ENCODE data around the gene LRP8. TPM values are rescaled to one million over a fixed set of nuclear protein-coding genes. Genes with fewer than 3 reads are reported as not detected.

LRP8 gene
- total RNA-seq, 1 donor from 2014 or later, result 19.9 TPM

GRCh38 chr1:53218201-53218600, 109.7 kb downstream of the LRP8 start:
- Mint-ChIP-seq H3K4me1 (peaks cover 21% of the 10 kb centered on the region), H3K27me3 (ENCODE audit: low read depth) (no peaks in the 10 kb centered on the region), H3K36me3 (peaks cover 13% of the 10 kb centered on the region), H3K27ac (no peak overlapping the region), H3K9me3 (no peaks in the 10 kb centered on the region), H3K4me3 (no peak overlapping the region)
- DNase-seq (ENCODE audit: low spot score in 2 of 2, unreplicated experiment in 2 of 2), result no peak
- TF ChIP-seq CTCF (IDR thresholded peaks at IDR 0.05; ENCODE audit: unreplicated experiment), result no peak

- Mint-ChIP-seq H3K27me3 (ENCODE audit: low read depth) (no peaks in the 10 kb centered on the region), H3K4me1 (peaks cover 9% of the 10 kb centered on the region), H3K9me3 (no peaks in the 10 kb centered on the region), H3K4me3 (no peak overlapping the region), H3K36me3 (peaks cover 28% of the 10 kb centered on the region), H3K27ac (no peak overlapping the region)
- DNase-seq (ENCODE audit: low spot score in 2 of 2, unreplicated experiment in 2 of 2), result no peak
- no peak for TF ChIP-seq CTCF (IDR thresholded peaks at IDR 0.05; ENCODE audit: unreplicated experiment)
Measured at GRCh38 chr1:53214376-53214940, 113.4 kb downstream of the LRP8 start.

GRCh38 chr1:53210954-53211353, 116.9 kb downstream of the LRP8 start:
- Mint-ChIP-seq H3K4me1 (no peaks in the 10 kb centered on the region), H3K36me3 (peaks cover 52% of the 10 kb centered on the region), H3K27ac (no peak overlapping the region), H3K27me3 (ENCODE audit: low read depth) (no peaks in the 10 kb centered on the region), H3K4me3 (no peak overlapping the region), H3K9me3 (peaks cover 8% of the 10 kb centered on the region)
- TF ChIP-seq CTCF (IDR thresholded peaks at IDR 0.05; ENCODE audit: unreplicated experiment), result no peak
- DNase-seq (ENCODE audit: low spot score in 2 of 2, unreplicated experiment in 2 of 2), result no peak

GRCh38 chr1:53210352-53210751, 117.5 kb downstream of the LRP8 start:
- Mint-ChIP-seq H3K4me1 (no peaks in the 10 kb centered on the region), H3K9me3 (peaks cover 9% of the 10 kb centered on the region), H3K27me3 (ENCODE audit: low read depth) (no peaks in the 10 kb centered on the region), H3K4me3 (no peak overlapping the region), H3K27ac (no peak overlapping the region), H3K36me3 (peaks cover 55% of the 10 kb centered on the region)
- no peak for DNase-seq (ENCODE audit: low spot score in 2 of 2, unreplicated experiment in 2 of 2)
- TF ChIP-seq CTCF (IDR thresholded peaks at IDR 0.05; ENCODE audit: unreplicated experiment), result no peak

GRCh38 chr1:53207726-53208125, 120.1 kb downstream of the LRP8 start:
- H3K27ac Mint-ChIP-seq, result no peak overlapping the region
- H3K9me3 Mint-ChIP-seq, result peaks cover 31% of the 10 kb centered on the region
- DNase-seq (ENCODE audit: low spot score in 2 of 2, unreplicated experiment in 2 of 2), result no peak
- H3K36me3 Mint-ChIP-seq, result peaks cover 66% of the 10 kb centered on the region
- no peak overlapping the region for H3K4me3 Mint-ChIP-seq
- TF ChIP-seq CTCF (IDR thresholded peaks at IDR 0.05; ENCODE audit: unreplicated experiment), result no peak
- no peaks in the 10 kb centered on the region for H3K27me3 Mint-ChIP-seq (ENCODE audit: low read depth)
- H3K4me1 Mint-ChIP-seq, result no peaks in the 10 kb centered on the region

Measured in mesothelial cell of epicardium (in vitro differentiated cells).